ENCODE data around the gene LTB4R.

- TF ChIP-seq TEAD4 (IDR thresholded peaks at IDR 0.05) = no peak
- TF ChIP-seq RAD21 (IDR thresholded peaks at IDR 0.05; ENCODE audit: low read depth) = no peak
- TF ChIP-seq EP300 (IDR thresholded peaks at IDR 0.05; ENCODE audit: borderline replicate concordance) = no peak
- no peak for TF ChIP-seq TCF12 (IDR thresholded peaks at IDR 0.05; ENCODE audit: low read depth)
- TF ChIP-seq MAX (IDR thresholded peaks at IDR 0.05) = no peak
- TF ChIP-seq FOXM1 (IDR thresholded peaks at IDR 0.05; ENCODE audit: borderline replicate concordance, low read depth) = no peak
- TF ChIP-seq CREB1 (IDR thresholded peaks at IDR 0.05; ENCODE audit: low read depth) = no peak
- no peak for TF ChIP-seq REST (IDR thresholded peaks at IDR 0.05; ENCODE audit: low read depth)
- no peak for TF ChIP-seq YY1 (IDR thresholded peaks at IDR 0.05; ENCODE audit: low read depth)
- TF ChIP-seq CEBPB (IDR thresholded peaks at IDR 0.05) = no peak
- no peak for TF ChIP-seq USF1 (IDR thresholded peaks at IDR 0.05)
- TF ChIP-seq EGR1 (IDR thresholded peaks at IDR 0.05) = no peak
- no peak for TF ChIP-seq ZBTB7A (IDR thresholded peaks at IDR 0.05; ENCODE audit: low read depth)
These were observed 29.7 kb upstream of the LTB4R start for GRCh38 chr14:24281636-24282035.

Measured in Ishikawa (cell line).